Spleen (tissue), 7 donors: ENCODE data around the gene ATXN10.

ENCODE experiments used
- POLR2A ChIP-seq, 3 donors: fragments of 450-650 bp; IDR thresholded peaks; one replicate each; pipeline ENCODE4 v1.5.1; 2017; ENCODE audit warnings: antibody characterized with exemption in 3 of 3, mild to moderate bottlenecking in 1 of 3
- TF ChIP-seq, protein P1 (sequence below), 11 experiments: fragments of 200-600 bp in 7 of 11; fragments of 450-650 bp in 4 of 11; sonication (generic) in 4 of 11; IDR thresholded peaks in 8 of 11; conservative IDR thresholded peaks in 3 of 11; 1 replicate in 7 of 11; 2 replicates in 4 of 11; pipeline versions ENCODE4 v1.4.0 to v1.8.0; 2016 to 2021; ENCODE audit warnings: antibody characterized with exemption in 11 of 11, inconsistent platforms in 4 of 11, mild to moderate bottlenecking in 1 of 11
- donor health status: DM: no; HTN: no; CAD: no; lungs with moderate emphysema.
- donor health status: DM: no; HTN: no; CAD: no.
- donor health status: DM: no; HTN: no; CAD: no.

DNA sequence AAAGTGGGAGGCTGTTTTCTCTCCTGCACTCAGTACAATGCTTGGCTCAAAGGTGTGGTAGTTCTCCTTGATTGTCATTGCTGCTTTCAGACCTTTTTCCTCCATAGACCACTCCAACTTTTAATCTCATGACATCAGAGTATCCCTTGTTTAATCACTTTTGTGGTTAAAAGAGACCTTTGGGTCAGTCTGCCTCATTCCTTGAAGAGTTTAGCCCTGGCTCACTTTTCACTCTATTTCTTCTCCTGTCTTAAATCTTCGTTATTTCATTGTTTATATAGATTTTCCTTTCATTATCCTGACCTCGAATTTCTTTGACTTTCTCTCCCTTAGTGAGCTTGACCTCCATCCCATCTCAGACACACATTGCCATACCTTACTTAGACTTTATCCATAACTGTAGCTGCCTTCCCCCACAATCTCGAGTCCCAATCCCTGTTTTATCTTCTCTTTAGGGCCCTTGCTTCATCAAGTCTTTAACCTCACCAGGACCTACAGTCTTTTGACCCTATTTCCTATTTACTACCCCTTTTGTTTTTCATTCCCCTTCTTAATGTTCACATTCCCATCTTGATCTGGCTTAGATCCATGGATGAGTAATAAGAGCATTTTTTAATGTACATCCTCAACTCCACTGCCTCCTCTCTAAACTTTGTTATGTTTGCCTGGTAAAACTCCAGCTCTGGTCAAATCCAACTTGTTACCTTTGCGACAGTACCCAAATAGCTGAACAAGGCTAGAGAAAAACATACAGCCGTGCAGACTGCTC is 9.5 kb downstream of the ATXN10 start:
- TF ChIP-seq, protein P1, sequence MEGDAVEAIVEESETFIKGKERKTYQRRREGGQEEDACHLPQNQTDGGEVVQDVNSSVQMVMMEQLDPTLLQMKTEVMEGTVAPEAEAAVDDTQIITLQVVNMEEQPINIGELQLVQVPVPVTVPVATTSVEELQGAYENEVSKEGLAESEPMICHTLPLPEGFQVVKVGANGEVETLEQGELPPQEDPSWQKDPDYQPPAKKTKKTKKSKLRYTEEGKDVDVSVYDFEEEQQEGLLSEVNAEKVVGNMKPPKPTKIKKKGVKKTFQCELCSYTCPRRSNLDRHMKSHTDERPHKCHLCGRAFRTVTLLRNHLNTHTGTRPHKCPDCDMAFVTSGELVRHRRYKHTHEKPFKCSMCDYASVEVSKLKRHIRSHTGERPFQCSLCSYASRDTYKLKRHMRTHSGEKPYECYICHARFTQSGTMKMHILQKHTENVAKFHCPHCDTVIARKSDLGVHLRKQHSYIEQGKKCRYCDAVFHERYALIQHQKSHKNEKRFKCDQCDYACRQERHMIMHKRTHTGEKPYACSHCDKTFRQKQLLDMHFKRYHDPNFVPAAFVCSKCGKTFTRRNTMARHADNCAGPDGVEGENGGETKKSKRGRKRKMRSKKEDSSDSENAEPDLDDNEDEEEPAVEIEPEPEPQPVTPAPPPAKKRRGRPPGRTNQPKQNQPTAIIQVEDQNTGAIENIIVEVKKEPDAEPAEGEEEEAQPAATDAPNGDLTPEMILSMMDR (IDR thresholded peaks at IDR 0.05 in 8 of 11, conservative IDR thresholded peaks at IDR 0.05 in 3 of 11): no peak
- no peak for TF ChIP-seq POLR2A (IDR thresholded peaks at IDR 0.05)
